DOHH2 (cell line): ENCODE results near the gene MRPL53.

Experiments used
- H3F3A ChIP-seq: fragments of 200-600 bp; sonication (generic), shearing (Covaris generic); 2 replicates; pipeline ENCODE4 v1.6.0; 2016; ENCODE audit warnings: antibody characterized with exemption, mild to moderate bottlenecking; ENCODE audit not compliant: control insufficient read depth, insufficient read depth
- H3K27ac ChIP-seq: fragments of 200-600 bp; sonication (generic); 2 replicates; pipeline ENCODE4 v1.5.1; 2014; ENCODE audit warnings: low read depth, mild to moderate bottlenecking, low read length, moderate library complexity
- H3K27me3 ChIP-seq: fragments of 200-600 bp; sonication (generic); 2 replicates; pipeline ENCODE4 v1.6.1; 2014; ENCODE audit warnings: mild to moderate bottlenecking, low read length, mixed read lengths; ENCODE audit not compliant: control insufficient read depth
- H3K36me3 ChIP-seq: fragments of 200-600 bp; sonication (generic); 2 replicates; pipeline ENCODE4 v1.6.1; 2014; ENCODE audit warnings: mild to moderate bottlenecking, low read length, moderate library complexity, mixed read lengths; ENCODE audit not compliant: control insufficient read depth
- H3K4me1 ChIP-seq: fragments of 200-600 bp; sonication (generic); 2 replicates; pipeline ENCODE4 v1.6.1; 2014; ENCODE audit warnings: mild to moderate bottlenecking, low read length, mixed read lengths; ENCODE audit not compliant: control insufficient read depth
- H3K4me2 ChIP-seq: fragments of 200-600 bp; sonication (generic); 2 replicates; pipeline ENCODE4 v1.6.0; 2014; ENCODE audit warnings: mild to moderate bottlenecking, low read length, moderate library complexity
- H3K4me3 ChIP-seq: fragments of 200-600 bp; sonication (generic); 2 replicates; pipeline ENCODE4 v1.5.1; 2014; ENCODE audit warnings: mild to moderate bottlenecking, low read length, mixed read lengths
- H3K79me2 ChIP-seq: fragments of 200-600 bp; sonication (generic); 2 replicates; pipeline ENCODE4 v1.6.1; 2014; ENCODE audit warnings: mild to moderate bottlenecking, low read length, mixed read lengths; ENCODE audit not compliant: control insufficient read depth
- H3K9me2 ChIP-seq: fragments of 200-600 bp; sonication (generic); replicated peaks from 2 replicates; pipeline ENCODE4 v1.6.1; 2014; ENCODE audit warnings: mild to moderate bottlenecking, low read length, mixed read lengths; ENCODE audit not compliant: control insufficient read depth
- H3K9me3 ChIP-seq: fragments of 200-600 bp; sonication (generic); 2 replicates; pipeline ENCODE4 v1.6.1; 2014; ENCODE audit warnings: antibody characterized with exemption, low read length, mixed read lengths; ENCODE audit not compliant: control insufficient read depth, insufficient read depth
- H4K20me1 ChIP-seq: fragments of 200-600 bp; sonication (generic); 2 replicates; pipeline ENCODE4 v1.6.0; 2014; ENCODE audit warnings: low read depth, mild to moderate bottlenecking, antibody characterized with exemption, low read length, moderate library complexity; ENCODE audit not compliant: control insufficient read depth, insufficient read depth
- CTCF ChIP-seq: fragments of 200-600 bp; sonication (generic); IDR thresholded peaks from one replicate; pipeline ENCODE4 v1.5.1; 2014; ENCODE audit warnings: antibody characterized with exemption, mild to moderate bottlenecking, low read depth, low read length; ENCODE audit not compliant: poor library complexity, severe bottlenecking
- EZH2phosphoT487 ChIP-seq: fragments of 200-600 bp; sonication (generic); IDR thresholded peaks from 2 replicates; pipeline ENCODE4 v1.6.1; 2017; ENCODE audit warnings: borderline replicate concordance, mild to moderate bottlenecking, antibody characterized with exemption, low read length, moderate library complexity, mixed read lengths

MRPL53 gene

GRCh38 chr2:74441690-74442482 lies 30.6 kb downstream of the MRPL53 start, which contains the start of gene RTKN:
Gene RTKN, minus strand, starts transcription at chr2:74441937. Its CDS starts 121 bp downstream, at chr2:74441816.
- 0 out of 2 replicates have a peak, but pooled peaks have one; percentile 42 for TF ChIP-seq EZH2phosphoT487
- no peak for TF ChIP-seq CTCF
- Histone ChIP-seq H3K4me2 (peak within 1 kb of the TSS; percentile 69), H3K79me2 (no peaks in the 10 kb centered on the region), H3K4me1 (peaks cover 44% of the 10 kb centered on the region), H3K36me3 (no peaks in the 10 kb centered on the region), H3K27ac (no peak within 1 kb of the TSS), H4K20me1 (no peaks in the 10 kb centered on the region), H3K9me3 (no peaks in the 10 kb centered on the region), H3K27me3 (peaks cover 27% of the 10 kb centered on the region), H3F3A (no peaks in the 10 kb centered on the region), H3K4me3 (peak within 1 kb of the TSS; percentile 66), H3K9me2 (no peaks in the 10 kb centered on the region)

DNA sequence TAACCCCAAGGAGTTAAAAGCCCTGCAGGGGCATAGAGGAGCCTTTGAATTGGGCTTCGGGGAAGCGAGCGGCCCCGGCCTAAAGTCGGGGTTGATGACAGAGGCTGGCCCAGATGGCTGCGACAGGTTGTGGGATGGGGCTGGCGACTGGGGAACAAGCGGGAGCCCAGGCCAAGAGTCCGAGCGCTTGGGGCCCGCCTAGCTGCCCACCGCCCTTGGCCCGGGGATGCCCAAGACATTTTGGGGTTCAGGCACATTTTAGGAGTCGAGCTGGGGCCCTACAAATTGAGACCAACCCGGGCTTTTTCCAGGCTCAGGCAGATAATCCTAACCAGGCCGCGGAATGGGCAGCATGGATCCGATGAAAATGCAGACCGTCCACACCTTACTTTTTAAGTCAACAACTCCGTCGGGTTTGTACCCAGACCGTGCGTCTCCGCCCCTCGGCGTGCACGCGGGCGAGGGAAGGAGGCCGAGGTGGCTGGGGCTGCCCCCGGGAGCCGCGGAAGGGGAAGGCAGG lies 31.2 kb downstream of the MRPL53 start:
- Histone ChIP-seq H3K4me2 (peak overlapping the region; percentile 69), H3K79me2 (no peaks in the 10 kb centered on the region)

DNA sequence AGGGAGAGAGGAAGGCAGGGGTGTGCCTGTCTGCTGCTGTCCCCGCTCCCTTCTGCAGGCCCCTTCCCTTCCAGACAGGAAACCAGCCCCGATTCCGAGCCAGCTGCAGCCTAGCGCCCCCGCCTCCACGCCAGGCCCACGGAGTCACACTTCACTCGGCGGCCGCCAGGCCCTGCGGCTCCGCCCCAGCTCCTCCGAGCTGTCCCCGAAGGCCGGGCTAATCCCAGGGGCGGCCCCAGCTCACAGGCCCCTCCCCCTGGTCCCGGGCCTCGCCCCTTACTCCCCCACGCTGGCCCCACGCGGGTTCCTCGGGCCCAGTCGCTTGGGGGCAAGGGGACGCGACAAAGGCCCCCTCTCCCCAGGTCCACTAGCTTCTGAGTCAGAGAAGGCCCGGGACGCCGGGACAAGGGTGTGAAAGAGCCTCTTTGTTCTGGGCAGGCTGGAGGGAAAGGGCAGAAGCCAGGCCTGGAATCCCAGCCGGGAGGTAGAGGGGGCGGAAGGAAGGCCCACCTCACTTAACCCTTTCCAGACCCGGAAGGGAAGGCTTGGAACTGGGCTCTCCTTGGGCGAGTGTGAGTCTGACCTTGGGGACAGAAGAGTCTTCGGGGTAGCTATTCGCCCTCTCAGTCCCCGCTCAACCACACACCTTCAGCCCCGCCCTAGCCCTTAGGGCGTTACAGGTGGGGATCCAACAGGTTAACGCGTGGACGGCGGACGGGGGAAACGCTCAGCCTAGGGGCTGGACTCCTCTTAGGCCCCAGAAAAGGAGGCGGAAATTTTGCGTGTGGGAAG lies 31.9 kb downstream of the MRPL53 start:
- Histone ChIP-seq H3K36me3 (no peaks in the 10 kb centered on the region), H3K79me2 (no peaks in the 10 kb centered on the region), H4K20me1 (no peaks in the 10 kb centered on the region), H3K9me2 (no peaks in the 10 kb centered on the region), H3K4me1 (peaks cover 47% of the 10 kb centered on the region), H3K9me3 (no peaks in the 10 kb centered on the region), H3K4me2 (peak overlapping the region; percentile 69), H3K27ac (no peak overlapping the region), H3K27me3 (peaks cover 27% of the 10 kb centered on the region), H3K4me3 (peak overlapping the region; percentile 66), H3F3A (no peaks in the 10 kb centered on the region)
- no peak for TF ChIP-seq EZH2phosphoT487

More for the DNA sequence above, 31.2 kb downstream of the MRPL53 start:
- peaks cover 47% of the 10 kb centered on the region for H3K4me1 ChIP-seq
- H3K9me3 ChIP-seq, result no peaks in the 10 kb centered on the region
- H3K27ac ChIP-seq, result no peak overlapping the region
- H4K20me1 ChIP-seq, result no peaks in the 10 kb centered on the region
- no peaks in the 10 kb centered on the region for H3K36me3 ChIP-seq
- H3K4me3 ChIP-seq, result peak overlapping the region; percentile 66
- no peaks in the 10 kb centered on the region for H3K9me2 ChIP-seq
- TF ChIP-seq CTCF (no peak), EZH2phosphoT487 (no peak)
- peaks cover 27% of the 10 kb centered on the region for H3K27me3 ChIP-seq
- H3F3A ChIP-seq, result no peaks in the 10 kb centered on the region
